Measurements from ENCODE around the gene C6orf89.
A peak's percentile ranks its signal among the peaks of the same experiment; 100 is the strongest.

C6orf89 gene

DNA sequence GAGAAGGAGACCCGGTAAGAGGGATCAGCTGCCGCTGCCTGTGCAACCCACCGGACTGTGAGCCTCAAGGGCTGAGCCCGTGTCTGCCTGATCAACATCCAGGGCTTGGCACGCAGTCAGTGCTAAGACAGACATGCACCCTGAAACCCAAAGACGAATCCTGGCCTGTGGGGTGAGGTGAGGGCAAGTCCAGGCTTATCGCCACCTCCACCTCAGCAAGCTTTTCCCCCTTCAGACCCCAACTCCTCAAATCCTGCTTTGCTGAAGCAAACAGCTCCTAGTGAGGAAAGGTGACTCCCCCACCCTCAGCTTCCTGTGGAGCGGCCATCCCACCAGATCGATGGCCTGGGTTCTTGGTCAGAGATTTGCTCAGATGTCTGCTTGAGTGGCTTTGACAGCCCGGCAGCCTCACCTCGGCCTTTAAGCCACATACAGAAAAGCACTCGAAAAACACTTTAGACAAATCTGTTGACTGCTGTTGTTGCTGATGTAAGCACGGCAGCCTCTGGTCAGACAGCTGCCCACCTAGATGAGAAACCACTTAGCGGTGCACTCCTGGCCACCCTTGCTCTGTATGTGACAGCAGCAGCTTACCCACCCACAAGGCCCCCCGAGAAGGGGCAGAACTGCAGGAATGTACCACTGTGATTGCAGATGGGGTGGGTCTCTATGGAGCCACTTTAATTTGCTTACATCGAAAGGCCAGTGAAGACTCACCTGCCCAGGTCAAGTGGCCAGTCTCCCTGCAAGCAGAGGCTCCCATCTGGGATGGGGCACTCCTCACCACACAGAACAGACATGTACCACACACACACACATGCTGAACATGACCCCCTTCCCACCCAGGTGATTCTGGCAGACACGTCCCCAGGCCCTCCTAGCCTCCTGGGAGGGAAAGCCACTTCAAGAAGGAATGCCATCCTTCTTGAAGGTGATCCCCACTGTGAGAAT, 85.4 kb downstream of the C6orf89 start:
- no peak for DNase-seq

DNA sequence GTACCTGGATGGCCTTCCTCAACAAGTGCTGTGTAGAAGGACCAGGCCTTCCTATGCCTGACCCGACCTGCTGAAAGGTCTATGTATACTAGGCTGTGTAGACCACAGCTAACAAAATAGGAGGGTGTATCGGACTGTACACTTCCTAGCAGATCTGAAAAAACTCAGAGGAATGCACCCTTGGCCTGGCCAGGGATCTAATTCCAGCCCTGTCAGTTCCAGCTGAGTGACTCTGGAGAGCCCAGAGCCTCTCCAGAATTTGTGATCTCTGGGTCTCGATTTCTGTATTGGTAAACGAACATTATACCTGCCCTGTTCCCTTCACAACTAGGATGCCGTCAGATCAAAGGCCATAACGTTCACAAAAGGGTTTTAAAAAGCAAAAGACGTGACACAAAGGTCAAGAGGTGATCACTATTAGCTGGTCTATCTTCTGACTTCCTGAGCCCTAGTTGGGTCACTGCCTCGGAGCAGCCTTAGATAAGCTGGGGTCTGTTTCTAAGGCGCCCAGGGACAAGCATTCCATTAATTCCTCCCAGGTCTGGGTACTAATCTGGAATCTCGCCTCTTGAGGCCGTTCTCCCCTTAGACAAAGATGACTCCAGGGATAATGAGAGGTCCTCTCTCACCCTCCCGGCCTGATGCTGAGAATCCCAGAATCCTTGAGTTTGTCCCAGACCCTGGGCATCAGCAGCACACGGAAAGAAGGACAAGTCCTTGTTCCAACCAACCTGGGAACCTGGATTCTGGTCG, 86.3 kb downstream of the C6orf89 start:
- DNase-seq, result no peak

GRCh38 chr6:36973190-36973589, 87.4 kb downstream of the C6orf89 start:
- no peak for DNase-seq

DNA sequence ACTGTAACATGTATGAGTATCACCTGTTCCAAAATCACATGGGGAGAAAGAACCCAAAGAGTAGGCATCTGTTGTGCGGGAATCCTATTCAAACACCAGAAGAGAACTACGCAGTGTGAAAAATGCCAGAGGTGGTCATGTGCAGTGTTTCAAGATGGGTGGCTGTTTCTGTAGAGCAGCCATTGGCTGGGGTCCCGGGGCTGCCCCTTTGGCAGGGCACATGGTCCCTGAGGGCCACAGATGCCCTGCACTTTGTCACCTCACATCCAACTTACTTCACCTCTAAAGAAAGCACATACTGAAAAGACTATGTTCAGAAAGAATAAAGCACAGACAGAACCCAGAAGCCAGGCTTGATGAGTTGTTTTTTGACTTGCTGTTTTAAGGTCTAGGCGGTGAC, 87.9 kb downstream of the C6orf89 start:
- no peak for DNase-seq

DNA sequence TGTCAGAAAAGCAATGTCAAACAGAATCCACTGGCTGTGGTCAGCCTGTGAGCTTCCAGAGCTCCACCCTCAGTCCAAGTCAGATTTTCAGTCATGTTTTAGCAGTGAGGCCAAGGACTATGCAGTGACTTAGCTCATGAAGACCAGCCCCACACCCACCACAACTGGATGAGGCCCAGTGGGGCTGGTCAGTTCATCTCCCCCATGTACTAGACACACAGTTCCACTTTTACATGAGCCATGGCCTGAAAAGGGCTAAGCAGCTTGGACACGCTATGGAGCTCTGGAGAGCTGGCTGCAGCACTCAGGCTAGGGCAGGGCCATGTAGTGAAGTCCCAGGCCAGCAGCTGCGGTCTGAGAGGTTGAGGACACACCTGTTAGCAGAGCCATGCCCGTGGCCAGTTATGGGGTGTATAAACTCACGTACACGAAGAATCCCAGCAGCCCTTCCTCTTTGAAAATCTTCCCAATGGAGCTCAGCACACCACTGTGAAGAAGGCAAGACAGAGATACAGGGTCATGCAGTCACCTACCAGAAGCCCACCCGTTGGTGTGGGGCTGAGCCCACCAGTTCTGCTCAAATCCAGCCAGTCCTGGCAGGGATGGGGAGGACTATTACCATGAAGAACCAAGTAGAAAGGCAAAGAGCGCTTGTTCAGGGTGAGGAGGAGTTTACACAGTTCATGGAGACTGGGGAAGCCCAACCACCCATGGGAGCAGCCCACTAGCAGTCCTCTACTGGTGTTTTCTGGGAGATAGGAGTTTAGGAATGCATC, 89.7 kb downstream of the C6orf89 start:
- DNase-seq, result no peak

DNA sequence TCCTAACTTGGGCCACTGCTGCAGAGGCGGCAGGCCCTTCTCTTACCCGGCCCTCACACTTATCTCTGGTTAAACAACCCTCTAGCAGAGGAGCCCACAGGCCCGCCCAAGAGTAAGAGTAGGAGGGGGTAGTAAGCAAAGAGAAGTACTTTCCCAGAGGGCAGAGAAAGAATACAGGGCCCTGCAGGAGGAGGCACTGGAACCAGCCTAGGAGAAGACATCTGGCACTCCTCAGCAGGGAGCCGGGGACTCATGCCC, 90.2 kb downstream of the C6orf89 start:
- DNase-seq, result no peak

DNA sequence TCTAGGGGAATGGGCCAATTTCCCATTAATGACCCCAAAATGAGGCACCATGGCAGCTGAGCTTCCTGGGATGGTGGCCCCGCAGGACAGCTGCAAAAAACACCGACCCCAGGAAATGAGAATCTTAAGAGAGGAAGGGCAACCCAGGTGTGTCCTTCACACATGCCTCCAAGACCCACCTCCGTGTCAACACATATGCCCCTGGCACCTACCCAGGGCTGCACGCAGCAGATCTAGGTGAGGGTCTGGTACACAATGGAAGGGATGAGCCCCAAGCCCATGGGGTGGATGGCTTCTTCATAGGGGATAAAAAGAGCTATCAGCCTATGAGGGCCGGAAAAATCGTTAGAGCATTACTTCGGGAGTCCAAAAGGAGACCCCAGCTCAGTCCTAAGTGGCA, 90.8 kb downstream of the C6orf89 start:
- DNase-seq, result no peak

DNA sequence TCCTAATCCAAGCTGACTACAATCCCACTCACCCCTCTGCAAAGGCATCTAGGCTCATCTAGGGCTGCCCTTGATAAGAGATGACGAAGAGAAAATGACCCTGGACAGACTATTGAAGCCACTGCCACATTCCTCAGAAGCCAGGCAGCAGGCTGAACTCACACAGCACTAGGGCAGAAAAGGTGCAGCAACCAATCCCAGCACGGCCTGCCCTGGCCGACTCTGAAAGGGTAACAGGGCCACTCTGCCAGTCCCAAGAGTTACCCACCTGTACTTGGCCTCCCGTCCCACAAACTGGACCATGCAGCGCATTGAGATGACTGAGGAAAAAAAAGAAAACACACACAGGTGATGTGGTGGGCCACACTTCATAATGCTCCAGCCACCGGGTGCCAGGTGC, 91.2 kb downstream of the C6orf89 start:
- DNase-seq, result no peak

DNA sequence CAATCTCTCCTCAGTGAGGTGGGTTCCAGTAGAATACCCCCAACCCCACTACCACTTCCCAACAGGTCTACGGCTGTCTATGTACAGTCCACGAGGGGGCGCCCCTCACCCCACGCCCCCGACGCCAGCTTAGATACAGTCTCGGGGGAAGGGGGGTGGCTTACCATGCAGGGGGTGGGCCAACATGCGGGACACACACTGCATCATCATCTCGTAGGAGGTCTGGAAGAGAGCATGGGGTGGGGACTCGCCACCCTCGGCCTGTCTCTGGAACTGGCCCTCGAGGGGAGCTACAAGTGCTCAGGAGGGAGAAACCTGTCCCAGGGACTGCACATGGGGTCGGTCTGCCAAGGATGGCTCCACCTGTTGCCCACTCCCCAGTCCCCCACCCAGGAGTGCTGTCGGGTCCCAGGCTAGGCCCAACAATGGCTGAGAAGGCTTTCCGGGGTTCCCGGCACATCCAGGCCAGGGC, 91.8 kb downstream of the C6orf89 start:
- DNase-seq, result peak; percentile 15
